RCC 7860 (cell line): ENCODE measurements around the gene SH3TC2.

ENCODE experiments used
- DNase-seq: peaks from one replicate; pipeline ENCODE4 v3.0.0-alpha.2; 2015; ENCODE audit warnings: low spot score
- FAIRE-seq: peaks from 2 replicates; lab custom pipeline; 2012; peaks lifted over from hg19 to GRCh38; lab: Jason Lieb, UNC

The SH3TC2 gene

DNA sequence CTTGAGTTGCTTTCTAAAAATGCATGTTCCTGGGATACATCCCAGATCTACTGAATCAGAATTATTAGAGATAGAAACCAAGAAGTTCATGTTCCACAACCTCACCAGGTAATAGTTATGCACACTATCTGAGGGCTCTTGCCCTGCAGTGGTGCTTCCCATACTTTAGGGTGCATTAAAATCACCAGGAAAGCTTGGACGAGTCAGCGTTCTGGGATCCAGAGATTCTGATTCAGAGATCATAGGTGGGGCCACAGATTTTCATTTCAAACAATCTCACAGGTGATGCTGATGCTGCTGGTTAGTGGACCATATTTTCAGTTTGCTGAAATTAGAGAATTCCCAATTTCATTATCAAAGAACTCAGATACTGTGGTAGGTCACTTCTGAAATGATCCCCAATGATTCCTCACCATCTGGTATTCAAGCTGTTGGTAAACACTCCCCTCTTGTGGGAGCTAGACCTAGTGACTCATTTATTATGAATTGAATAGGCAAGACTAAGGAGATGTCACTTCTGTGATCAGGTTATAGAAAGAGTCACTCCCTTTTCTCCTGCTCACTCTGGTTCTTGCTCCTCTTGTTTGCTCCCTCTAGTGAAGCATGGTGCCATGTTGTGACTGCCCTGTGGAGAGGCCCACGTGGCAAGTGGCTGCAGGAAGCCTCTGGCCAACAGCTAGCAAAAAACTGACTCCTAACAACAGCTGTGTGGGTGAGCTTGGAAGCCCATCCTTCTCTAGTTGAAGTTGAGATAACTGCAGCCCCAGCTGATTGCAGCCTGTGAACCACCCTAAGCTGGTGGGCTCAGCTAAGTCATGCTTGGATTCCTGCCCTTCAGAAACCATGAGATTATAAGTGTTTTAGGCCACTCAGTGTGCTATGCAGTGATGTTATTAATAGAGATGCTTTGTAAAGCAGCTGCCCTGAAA is 59.8 kb downstream of the SH3TC2 start:
- DNase-seq: peak; percentile 69
- peak; percentile 30 for FAIRE-seq

GRCh38 chr5:149002053-149002452 is 60.8 kb downstream of the SH3TC2 start:
- peak; percentile 99 for FAIRE-seq
- peak; percentile 100 for DNase-seq

DNA sequence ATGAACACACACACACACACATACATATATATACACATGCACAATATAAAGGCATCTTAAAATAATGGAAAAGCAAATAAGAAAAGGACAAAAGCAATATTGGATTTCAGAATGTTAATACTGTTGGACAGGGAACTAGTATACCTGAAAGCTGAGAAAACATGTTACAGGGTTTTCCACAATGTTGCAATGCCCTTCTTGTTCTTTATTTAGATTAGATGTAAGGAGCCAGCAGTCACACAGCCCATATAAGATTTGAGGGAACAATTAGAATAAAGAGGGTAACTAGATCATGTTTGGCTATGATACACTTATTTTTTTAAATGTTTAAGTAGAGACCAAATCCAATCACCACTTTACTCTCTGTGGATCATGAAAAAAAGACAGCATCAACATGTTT is 61.7 kb downstream of the SH3TC2 start:
- DNase-seq (no peak), FAIRE-seq (no peak)

DNA sequence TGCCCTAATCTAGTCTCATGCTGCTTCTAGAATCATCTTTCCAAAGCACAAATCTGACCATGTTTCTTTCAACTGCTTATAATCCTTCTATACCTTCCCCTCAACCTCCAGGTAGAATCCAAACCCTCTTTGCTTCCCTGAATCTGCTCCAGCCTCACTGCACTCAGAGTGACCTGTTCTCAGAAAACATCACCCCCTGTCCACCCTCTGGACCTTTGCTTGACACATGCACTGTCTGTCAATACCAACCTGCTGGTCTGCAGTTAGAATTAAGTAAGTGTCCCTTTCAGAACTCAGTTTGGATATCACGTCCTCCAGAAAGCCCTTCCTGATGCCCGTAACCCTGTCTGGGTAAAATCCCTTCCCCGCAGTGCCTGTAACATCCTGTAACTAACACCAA is 63.1 kb downstream of the SH3TC2 start:
- FAIRE-seq (no peak), DNase-seq (no peak)

DNA sequence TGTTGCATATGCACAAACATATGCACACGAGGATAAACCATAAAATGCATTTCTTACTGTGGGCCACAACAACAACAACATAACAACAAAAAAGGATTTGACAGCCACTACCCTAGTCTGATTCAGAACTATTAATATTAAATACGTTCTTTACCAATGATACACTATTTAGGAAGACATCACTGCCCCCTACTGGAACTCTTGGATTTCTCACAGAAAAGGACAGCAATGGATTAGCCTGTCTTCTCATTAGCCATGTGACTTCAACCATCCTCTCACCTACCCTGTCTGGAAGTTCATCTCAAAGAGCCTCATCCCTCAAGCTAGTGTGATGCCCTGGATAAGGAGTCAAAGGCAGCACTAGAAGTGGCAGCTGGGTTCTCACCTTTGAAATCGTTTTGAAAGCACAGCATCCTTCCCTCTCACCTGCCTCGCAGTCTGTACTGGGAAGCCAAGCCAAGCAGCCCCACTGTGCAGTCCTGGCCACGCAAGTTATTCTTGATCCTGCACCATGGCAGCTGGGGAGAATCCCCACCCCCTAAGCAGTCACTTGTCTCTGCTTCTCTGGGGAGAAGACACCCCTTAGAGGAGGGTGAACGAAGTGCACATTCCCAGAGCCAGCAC is 64.6 kb downstream of the SH3TC2 start:
- peak; percentile 69 for FAIRE-seq
- peak; percentile 55 for DNase-seq

- DNase-seq (no peak), FAIRE-seq (no peak)
These were observed 66.6 kb downstream of the SH3TC2 start for GRCh38 chr5:148996270-148996669.

DNA sequence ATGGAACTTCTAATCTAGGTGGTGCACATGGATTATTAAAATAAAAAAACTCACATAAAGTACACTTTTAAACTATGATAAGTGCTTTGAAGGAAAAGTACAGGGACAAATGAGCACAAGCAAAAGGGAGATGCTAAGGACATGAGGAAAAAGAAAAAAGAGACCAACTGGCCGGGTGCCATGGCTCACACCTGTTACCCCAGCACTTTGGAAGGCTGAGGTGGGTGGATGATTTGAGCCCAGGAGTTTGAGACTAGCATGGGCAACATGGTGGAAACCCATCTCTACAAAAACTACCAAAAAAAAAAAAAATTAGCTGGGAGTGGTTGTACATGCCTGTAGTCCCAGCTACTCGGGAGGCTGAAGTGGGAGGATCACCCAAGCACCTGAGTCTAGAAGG is 67.1 kb downstream of the SH3TC2 start:
- FAIRE-seq (no peak), DNase-seq (no peak)

- DNase-seq (peak; percentile 67), FAIRE-seq (peak; percentile 75)
These were observed 69.5 kb downstream of the SH3TC2 start for GRCh38 chr5:148993283-148993936.

DNA sequence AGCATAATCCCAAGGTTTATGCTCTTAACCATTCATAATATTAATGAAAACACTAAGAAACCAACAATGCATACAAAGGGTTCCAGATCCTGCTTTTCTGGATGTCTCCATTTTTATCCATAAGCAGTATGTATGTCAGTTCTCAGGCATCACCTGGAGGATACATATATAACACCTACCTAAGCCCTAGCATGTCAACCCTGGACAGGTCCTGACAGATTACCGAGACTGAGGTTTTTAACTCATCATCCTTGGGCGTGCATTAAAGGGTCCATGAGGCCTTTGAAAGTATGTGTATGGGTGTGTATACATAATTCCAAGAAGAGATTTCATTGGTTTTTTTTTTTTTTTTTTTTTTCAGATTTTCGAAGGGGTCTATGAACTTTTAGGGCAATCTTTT is 70.6 kb downstream of the SH3TC2 start:
- DNase-seq (no peak), FAIRE-seq (no peak)

DNA sequence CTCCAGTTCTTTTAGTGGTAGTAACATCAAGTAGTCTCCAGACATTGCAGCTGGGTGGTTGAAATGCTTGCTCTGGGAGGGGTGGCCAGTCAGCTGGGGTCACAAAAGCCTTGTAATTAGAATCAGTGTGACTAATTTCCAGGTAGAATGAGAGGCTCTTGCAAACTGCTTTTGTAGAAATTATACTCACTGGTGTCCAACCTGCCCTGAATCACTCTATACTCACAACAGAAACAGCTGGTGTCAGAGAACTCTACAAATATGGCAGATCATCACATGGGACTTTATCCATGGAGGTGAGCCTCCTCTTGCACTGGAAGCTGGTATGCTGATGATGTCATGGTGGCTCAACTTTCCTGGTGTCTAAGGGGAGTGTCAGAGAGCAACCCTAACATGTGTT is 71.3 kb downstream of the SH3TC2 start:
- DNase-seq (peak; percentile 19), FAIRE-seq (no peak)

- DNase-seq: no peak
These were observed 72.0 kb downstream of the SH3TC2 start for GRCh38 chr5:148990817-148991216.

GRCh38 chr5:148989567-148989966 is 73.3 kb downstream of the SH3TC2 start:
- no peak for FAIRE-seq

More at GRCh38 chr5:148990817-148991216, 72.0 kb downstream of the SH3TC2 start:
- no peak for FAIRE-seq

GRCh38 chr5:148988328-148988727 is 74.5 kb downstream of the SH3TC2 start:
- DNase-seq: peak; percentile 57
- no peak for FAIRE-seq

More at GRCh38 chr5:148989567-148989966, 73.3 kb downstream of the SH3TC2 start:
- DNase-seq: no peak

- FAIRE-seq (no peak), DNase-seq (no peak)
These were observed 76.2 kb downstream of the SH3TC2 start for GRCh38 chr5:148986636-148987035.

- FAIRE-seq: peak; percentile 97
- DNase-seq: peak; percentile 92
These were observed 78.5 kb downstream of the SH3TC2 start for GRCh38 chr5:148984345-148984744.

DNA sequence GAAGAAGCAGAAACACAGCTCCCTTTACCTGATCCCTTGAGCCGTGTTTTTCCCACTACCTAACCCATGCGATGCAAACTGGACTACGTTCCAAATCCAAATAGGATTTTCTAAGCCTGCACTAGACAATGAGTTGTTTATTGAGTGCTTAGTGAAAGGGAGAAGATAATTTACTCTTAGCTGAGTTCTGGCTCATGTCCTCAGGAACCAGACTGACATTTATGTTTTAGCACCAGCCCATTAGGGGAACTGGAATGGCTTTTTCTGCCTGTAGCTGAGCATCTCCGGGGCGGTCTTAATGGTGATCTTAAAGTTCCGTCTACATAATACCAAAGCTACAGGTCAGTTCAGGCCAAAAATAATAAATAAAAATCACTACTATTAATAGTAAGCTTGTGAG is 81.5 kb downstream of the SH3TC2 start:
- FAIRE-seq: no peak
- DNase-seq: no peak

DNA sequence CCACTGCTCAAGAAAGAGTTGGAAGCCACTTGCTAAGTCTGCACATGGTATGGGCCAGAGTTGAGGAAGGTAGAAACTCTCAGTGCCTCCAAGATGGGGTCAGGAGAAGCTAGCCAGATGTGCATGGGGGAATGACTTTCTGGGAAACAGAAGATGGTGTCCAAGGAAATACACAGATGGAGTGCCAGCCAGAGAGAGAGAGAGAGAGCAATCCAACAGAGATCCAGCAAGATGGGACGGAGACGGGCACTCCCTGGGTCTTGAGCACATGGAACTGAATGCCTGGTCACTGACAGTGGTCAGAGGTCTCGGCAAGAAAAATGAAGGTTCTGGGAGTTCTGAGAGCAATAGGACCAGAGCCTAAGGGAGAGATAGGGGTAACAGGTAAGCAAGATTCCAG is 82.1 kb downstream of the SH3TC2 start:
- DNase-seq (no peak), FAIRE-seq (no peak)

DNA sequence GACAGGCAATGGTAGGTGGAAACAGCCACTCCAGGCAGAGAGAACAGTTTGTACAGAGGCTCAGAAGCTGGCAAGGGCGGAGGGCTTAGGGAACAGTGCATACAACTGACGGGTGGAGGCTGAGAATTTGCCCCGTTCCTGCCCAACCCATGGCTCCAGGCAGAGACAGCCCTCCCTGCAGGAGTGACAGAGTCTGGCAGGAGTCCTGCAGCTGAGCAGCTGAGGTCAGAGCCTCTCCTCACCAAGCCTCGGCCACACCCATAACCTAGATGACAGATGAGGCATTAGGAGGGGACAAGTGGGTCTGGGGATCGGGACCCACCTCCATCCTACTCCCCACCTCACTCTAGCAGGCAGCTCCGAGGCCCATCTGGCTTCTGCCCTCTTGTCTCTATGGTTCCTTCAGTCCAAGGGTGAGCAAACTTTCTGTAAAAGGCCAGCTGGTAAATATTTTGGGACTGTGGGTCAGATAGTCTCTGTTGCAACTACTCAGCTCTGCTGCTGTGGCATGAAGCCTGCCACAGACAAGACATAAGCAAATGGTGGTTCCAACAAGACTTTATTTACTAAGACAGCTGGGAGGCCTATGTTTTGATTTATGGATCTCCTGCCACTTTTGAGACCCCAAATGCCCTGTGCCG is 83.7 kb downstream of the SH3TC2 start:
- FAIRE-seq (no peak), DNase-seq (no peak)

DNA sequence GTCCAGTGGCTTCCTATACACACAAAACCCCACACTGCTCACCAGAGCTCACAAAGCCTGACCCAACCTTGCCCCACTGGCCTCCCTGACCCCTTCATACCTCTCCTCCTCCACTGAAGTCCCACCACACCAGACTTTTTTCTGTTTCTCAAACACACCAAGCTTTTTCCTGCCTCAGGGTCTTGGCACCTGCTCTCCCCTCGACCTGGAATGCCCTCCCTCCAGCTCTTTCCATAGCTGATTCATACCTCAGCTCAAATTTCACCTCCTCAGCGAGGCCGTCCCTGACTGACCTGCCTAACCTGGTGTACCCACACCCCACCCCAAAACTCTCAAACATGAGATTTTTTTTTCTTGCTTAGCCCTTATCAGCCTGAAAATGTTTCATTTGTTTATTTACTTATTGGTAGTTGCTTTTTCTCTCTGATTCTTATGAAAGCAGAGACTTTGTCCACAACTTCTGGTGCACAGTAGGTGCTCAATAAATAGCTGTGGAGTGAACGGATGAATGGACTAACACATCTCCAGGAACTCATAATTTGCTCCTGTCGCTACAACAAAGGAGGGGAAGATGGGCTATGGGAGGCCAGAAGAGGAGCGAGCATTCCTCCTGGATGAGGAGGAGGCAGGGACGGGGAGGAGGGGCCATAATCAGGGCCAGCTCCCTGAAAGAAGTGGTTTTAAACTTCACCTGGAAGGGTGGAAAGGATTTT is 84.3 kb downstream of the SH3TC2 start:
- DNase-seq (no peak), FAIRE-seq (no peak)

GRCh38 chr5:148976569-148977381 is 86.1 kb downstream of the SH3TC2 start:
- FAIRE-seq: peak; percentile 65
- peak; percentile 87 for DNase-seq
